CD4-positive, alpha-beta T cell treated with Interferon gamma for 1 hour (primary cell): ENCODE results near the gene RNF41.
"Not testable (repeated sequence)": the region's sequence is repeated elsewhere in the genome, so short reads cannot be mapped to it uniquely, and the experiment has no call there.

ENCODE experiments used
- DNase-seq: peaks from one replicate; pipeline ENCODE4 v3.0.0-alpha.2; 2020

The RNF41 gene

GRCh38 chr12:56206452-56207166 is 15.1 kb downstream of the RNF41 start:
- peak; percentile 43 for DNase-seq

- DNase-seq, result no peak
These were observed 16.3 kb downstream of the RNF41 start for GRCh38 chr12:56205445-56205844.

GRCh38 chr12:56204275-56204674 is 17.4 kb downstream of the RNF41 start:
- no peak for DNase-seq

- no peak for DNase-seq
These were observed 18.9 kb downstream of the RNF41 start for GRCh38 chr12:56202838-56203237.

GRCh38 chr12:56202366-56202765 is 19.4 kb downstream of the RNF41 start:
- no peak for DNase-seq

GRCh38 chr12:56198836-56199235 is 22.9 kb downstream of the RNF41 start:
- DNase-seq, result no peak

- no peak for DNase-seq
These were observed 23.6 kb downstream of the RNF41 start for GRCh38 chr12:56197921-56198635.

GRCh38 chr12:56196818-56197550 is 24.7 kb downstream of the RNF41 start:
- not testable (repeated sequence) for DNase-seq

- peak; percentile 61 for DNase-seq
These were observed 28.6 kb downstream of the RNF41 start for GRCh38 chr12:56193025-56193578.

GRCh38 chr12:56192582-56192981 is 29.1 kb downstream of the RNF41 start:
- no peak for DNase-seq

- DNase-seq, result no peak
These were observed 31.0 kb downstream of the RNF41 start for GRCh38 chr12:56190695-56191155.

- DNase-seq, result peak; percentile 81
These were observed 31.6 kb downstream of the RNF41 start for GRCh38 chr12:56189918-56190694.

- DNase-seq, result peak; percentile 82
These were observed 32.4 kb downstream of the RNF41 start, which contains the start of gene SMARCC2 for GRCh38 chr12:56189099-56189917. SMARCC2 (minus strand) TSS chr12:56189483; CDS start chr12:56189461, 22 bp downstream.

- DNase-seq, result no peak
These were observed 33.0 kb downstream of the RNF41 start for GRCh38 chr12:56188778-56189098.

- no peak for DNase-seq
These were observed 33.5 kb downstream of the RNF41 start for GRCh38 chr12:56188131-56188777.

GRCh38 chr12:56186957-56187356 is 34.8 kb downstream of the RNF41 start:
- DNase-seq, result no peak

- DNase-seq, result no peak
These were observed 43.4 kb downstream of the RNF41 start for GRCh38 chr12:56178347-56178746.

GRCh38 chr12:56172839-56173238 is 48.9 kb downstream of the RNF41 start:
- no peak for DNase-seq

GRCh38 chr12:56169229-56169759 is 52.4 kb downstream of the RNF41 start:
- no peak for DNase-seq

GRCh38 chr12:56165369-56165768 is 56.4 kb downstream of the RNF41 start:
- DNase-seq, result no peak

- no peak for DNase-seq
These were observed 57.4 kb downstream of the RNF41 start for GRCh38 chr12:56164345-56164729.
